Measurements from ENCODE around the gene MTMR12. TPM values are rescaled to one million over a fixed set of nuclear protein-coding genes. Genes with fewer than 3 reads are reported as not detected.
"Not testable (repeated sequence)": the region's sequence is repeated elsewhere in the genome, so short reads cannot be mapped to it uniquely, and the experiment has no call there.

Gene MTMR12
- total RNA-seq, 1 donor from 2014 or later: 36.3 TPM

GRCh38 chr5:32283539-32284377 lies 29.0 kb downstream of the MTMR12 start:
- intact Hi-C loops (cut with micrococcal nuclease): no loop called here
- Mint-ChIP-seq H3K36me3 (ENCODE audit: low read depth) (peaks cover 16% of the 10 kb centered on the region), H3K4me3 (no peak overlapping the region), H3K9me3 (peaks cover 4% of the 10 kb centered on the region), H3K27me3 (no peaks in the 10 kb centered on the region), H3K27ac (peak overlapping the region; percentile 38), H3K4me1 (peaks cover 60% of the 10 kb centered on the region)
- POLR2A ChIA-PET: interaction anchor here (0.9 kb wide), 1 partner anchor 110 kb away, joined by 4 read pairs; the partner anchor contains the start of gene GOLPH3
- CTCF ChIA-PET: no interaction called here
- DNase-seq (no peak), ATAC-seq (ENCODE audit: low read depth) (peak; percentile 79)
- TF ChIP-seq CTCF (IDR thresholded peaks at IDR 0.05): no peak

GRCh38 chr5:32283061-32283460 lies 29.7 kb downstream of the MTMR12 start:
- peak overlapping the region; percentile 38 for H3K27ac Mint-ChIP-seq

GRCh38 chr5:32282633-32283032 lies 30.1 kb downstream of the MTMR12 start:
- Mint-ChIP-seq H3K4me1 (peaks cover 63% of the 10 kb centered on the region), H3K4me3 (no peak overlapping the region), H3K27ac (peak overlapping the region; percentile 35), H3K27me3 (no peaks in the 10 kb centered on the region), H3K9me3 (peaks cover 4% of the 10 kb centered on the region), H3K36me3 (ENCODE audit: low read depth) (peaks cover 16% of the 10 kb centered on the region)
- ChIA-PET POLR2A (no interaction called here), CTCF (no interaction called here)
- intact Hi-C loops (cut with micrococcal nuclease): no loop called here
- no peak for ATAC-seq (ENCODE audit: low read depth)
- DNase-seq: no peak
- TF ChIP-seq CTCF (IDR thresholded peaks at IDR 0.05): no peak

More at GRCh38 chr5:32283061-32283460, 29.7 kb downstream of the MTMR12 start:
- TF ChIP-seq CTCF (IDR thresholded peaks at IDR 0.05): no peak
- ChIA-PET CTCF (no interaction called here), POLR2A (no interaction called here)
- Mint-ChIP-seq H3K9me3 (peaks cover 4% of the 10 kb centered on the region), H3K4me3 (no peak overlapping the region), H3K4me1 (peaks cover 60% of the 10 kb centered on the region), H3K36me3 (ENCODE audit: low read depth) (peaks cover 16% of the 10 kb centered on the region), H3K27me3 (no peaks in the 10 kb centered on the region)
- ATAC-seq (ENCODE audit: low read depth): no peak
- DNase-seq: no peak
- intact Hi-C loops (cut with micrococcal nuclease): no loop called here

- POLR2A ChIA-PET; H3K27me3 Mint-ChIP-seq; CTCF ChIA-PET; H3K4me3 Mint-ChIP-seq; H3K9me3 Mint-ChIP-seq; intact Hi-C loops (cut with micrococcal nuclease); ATAC-seq (ENCODE audit: low read depth); DNase-seq: not testable (repeated sequence)
- Mint-ChIP-seq H3K4me1 (peaks cover 64% of the 10 kb centered on the region), H3K27ac (peak overlapping the region; percentile 53), H3K36me3 (ENCODE audit: low read depth) (peaks cover 15% of the 10 kb centered on the region)
Measured at GRCh38 chr5:32281378-32282133, 31.2 kb downstream of the MTMR12 start.

GRCh38 chr5:32280656-32281081 lies 32.1 kb downstream of the MTMR12 start:
- DNase-seq: no peak
- POLR2A ChIA-PET: interaction anchor here (0.6 kb wide), 2 partner anchors 47 to 48 kb away, joined by 3 to 4 read pairs; no protein-coding TSS in a partner anchor
- peak overlapping the region; percentile 83 for H3K27ac Mint-ChIP-seq
- H3K27me3 Mint-ChIP-seq: no peaks in the 10 kb centered on the region
- peaks cover 4% of the 10 kb centered on the region for H3K9me3 Mint-ChIP-seq
- intact Hi-C loops (cut with micrococcal nuclease): no loop called here
- CTCF ChIA-PET: interaction anchor here (0.6 kb wide), 1 partner anchor 22 kb away, joined by 3 read pairs; no protein-coding TSS in a partner anchor
- H3K36me3 Mint-ChIP-seq (ENCODE audit: low read depth): peaks cover 18% of the 10 kb centered on the region
- ATAC-seq (ENCODE audit: low read depth): peak; percentile 19
- H3K4me1 Mint-ChIP-seq: peaks cover 72% of the 10 kb centered on the region
- H3K4me3 Mint-ChIP-seq: peak overlapping the region; percentile 28
- no peak for TF ChIP-seq CTCF (IDR thresholded peaks at IDR 0.05)

Data from activated B cell treated with CpG ODN at 0.5 μM for 24 hours (primary cell).